ENCODE measurements around the gene PELI3. TPM values are rescaled to one million over a fixed set of nuclear protein-coding genes. Genes with fewer than 3 reads are reported as not detected.

PELI3 gene
- total and polyA plus RNA-seq, 2 of the 8 experiments (the other 6 are each of a cell fraction or from before 2014, with no cell fraction given), result 5.2 to 7.6 TPM

- Histone ChIP-seq H2AK5ac (ENCODE audit: low read depth, low read length) (no peak overlapping the region), H3K27me3 (replicated peaks in 1 of 4; ENCODE audit: control insufficient read depth in 3 of 4, extremely low read depth in 1 of 4, insufficient read depth in 3 of 4, low read length in 3 of 4) (no peaks in the 10 kb centered on the region; a peak in 1 of 7 replicates), H3K56ac (replicated peaks; ENCODE audit: insufficient read length, low read depth, low read length) (no peak overlapping the region), H3K23me2 (ENCODE audit: low read depth, low read length) (peaks cover 5% of the 10 kb centered on the region; the same call in 1 of the 2 replicates), H3K79me2 (ENCODE audit: control insufficient read depth in 1 of 2, insufficient read depth in 2 of 2, low read length in 2 of 2) (no peaks in the 10 kb centered on the region), H3K4me3 (ENCODE audit: extremely low read depth in 1 of 4, insufficient read depth in 2 of 4, low read depth in 3 of 4, low read length in 4 of 4) (no peak overlapping the region), H4K8ac (ENCODE audit: extremely low read depth, insufficient read depth, low read length) (no peak overlapping the region), H2AFZ (ENCODE audit: low read length) (no peak overlapping the region), H2BK5ac (ENCODE audit: low read depth, low read length) (no peak overlapping the region), H2BK120ac (replicated peaks; ENCODE audit: low read depth, low read length) (no peak overlapping the region), H3K36me3 (ENCODE audit: control insufficient read depth in 2 of 4, insufficient read depth in 4 of 4, low read length in 3 of 4) (no peaks in the 10 kb centered on the region; a peak in 2 of 8 replicates), H3K27ac (ENCODE audit: low read depth, low read length) (no peak overlapping the region), H3K18ac (ENCODE audit: extremely low read depth, low read length) (no peak overlapping the region), H3K4me2 (ENCODE audit: insufficient read depth in 1 of 2, low read depth in 2 of 2, low read length in 2 of 2) (no peak overlapping the region), H3K79me1 (ENCODE audit: low read depth, low read length) (no peaks in the 10 kb centered on the region), H3K9me3 (ENCODE audit: insufficient read depth in 2 of 2, low read depth in 1 of 2, low read length in 1 of 2) (no peaks in the 10 kb centered on the region), H3K9ac (replicated peaks in 1 of 4; ENCODE audit: extremely low read depth in 1 of 4, low read depth in 3 of 4, low read length in 3 of 4) (no peak overlapping the region), H4K20me1 (replicated peaks in 1 of 2; ENCODE audit: control insufficient read depth in 1 of 2, insufficient read depth in 2 of 2, low read length in 2 of 2) (peaks cover 2% of the 10 kb centered on the region in 2 experiments), H3K4ac (replicated peaks; ENCODE audit: insufficient read length, low read depth, low read length) (no peak overlapping the region), H4K91ac (replicated peaks; ENCODE audit: insufficient read length, low read length) (no peak overlapping the region), H3K23ac (ENCODE audit: insufficient read length) (no peak overlapping the region), H2BK20ac (ENCODE audit: low read length) (no peak overlapping the region), H2BK15ac (ENCODE audit: low read length) (no peak overlapping the region), H4K5ac (ENCODE audit: insufficient read length, low read depth, low read length) (no peak overlapping the region), H3K14ac (ENCODE audit: insufficient read length) (no peak overlapping the region), H3K4me1 (replicated peaks in 1 of 4; ENCODE audit: control insufficient read depth in 3 of 4, insufficient read depth in 4 of 4, low read length in 3 of 4) (peaks cover 4 to 15% (median 6%) of the 10 kb centered on the region in 4 experiments), H2BK12ac (ENCODE audit: low read depth, low read length) (no peak overlapping the region)
- FAIRE-seq (no peak), DNase-seq (ENCODE audit: low read depth in 1 of 2, low spot score in 2 of 2) (no peak)
- ChIA-PET POLR2A (ENCODE audit: partially characterized antibody) (interaction anchor here (0.6 to 1.2 kb wide), 4 partner anchors 14 to 145 kb away, joined by 3 read pairs; partner anchors contain the start of gene RBM14), CTCF (ENCODE audit: partially characterized antibody) (interaction anchor here (1.2 to 2.0 kb wide), 4 partner anchors 32 to 109 kb away, joined by 3 to 8 read pairs (median 3); no protein-coding TSS in a partner anchor)
- WGBS, 2 experiments (ENCODE audit: extremely low coverage in 1 of 2, insufficient coverage in 1 of 2, insufficient read length in 1 of 2, insufficient replicate concordance in 2 of 2, low coverage in 1 of 2, low lambda C conversion rate in 2 of 2, missing lambda C conversion rate in 1 of 2), result 92% methylated on average over 9 of the region's 9 CpGs; no CpG with 5 or more reads in 1 of the 2 experiments
- TF ChIP-seq HDAC6 (IDR thresholded peaks at IDR 0.05; ENCODE audit: low read depth, low read length) (no peak), SIRT6 (IDR thresholded peaks at IDR 0.05; ENCODE audit: low read length) (no peak), USF2 (IDR thresholded peaks at IDR 0.05; ENCODE audit: low read length) (no peak), POLR2A (IDR thresholded peaks at IDR 0.05; ENCODE audit: control extremely low read depth in 1 of 2, low read depth in 2 of 2, low read length in 2 of 2) (no peak), BCL11A (IDR thresholded peaks at IDR 0.05; ENCODE audit: low read depth in 2 of 2, low read length in 2 of 2) (no peak), ATF2 (IDR thresholded peaks at IDR 0.05; ENCODE audit: low read length) (no peak), CTCF (IDR thresholded peaks at IDR 0.05; ENCODE audit: control extremely low read depth in 1 of 3, insufficient read depth in 1 of 3, low read depth in 1 of 3, low read length in 3 of 3) (no peak)
These were observed 5.3 kb downstream of the PELI3 start for GRCh38 chr11:66472054-66472453.
